ENCODE measurements around the gene SSH3. TPM values are rescaled to one million over a fixed set of nuclear protein-coding genes. Genes with fewer than 3 reads are reported as not detected.

Gene SSH3
- polyA plus RNA-seq, 1 of the 3 experiments (the other 2 are of a cell fraction): 13.5 TPM

- CTCF ChIA-PET: interaction anchor here (0.9 to 20.0 kb wide), 13 partner anchors 7 to 154 kb away, joined by 3 to 955 read pairs (median 15); partner anchors contain the start of genes ANKRD13D, CLCF1 and PPP1CA
- Histone ChIP-seq H3K4me3 (ENCODE audit: low read depth in 2 of 2, low read length in 1 of 2) (peak overlapping the region; percentile 66 to 76), H3K9me2 (no peaks in the 10 kb centered on the region), H3K9ac (peak overlapping the region; percentile 91), H3K36me3 (replicated peaks in 1 of 2; ENCODE audit: control insufficient read depth in 1 of 2, insufficient read depth in 2 of 2, low read length in 1 of 2) (no peaks in the 10 kb centered on the region), H3K27ac (ENCODE audit: low read depth in 2 of 2, low read length in 1 of 2) (peak overlapping the region; percentile 92 to 99), H3K27me3 (ENCODE audit: insufficient read depth) (no peaks in the 10 kb centered on the region), H3F3A (replicated peaks; ENCODE audit: insufficient read depth) (peaks cover 53% of the 10 kb centered on the region), H3K79me2 (ENCODE audit: insufficient read depth) (peaks cover 21% of the 10 kb centered on the region), H3K9me3 (no peaks in the 10 kb centered on the region), H4K20me1 (ENCODE audit: insufficient read depth) (peaks cover 3% of the 10 kb centered on the region; the same call in 1 of the 2 replicates), H2AFZ (ENCODE audit: low read depth) (0 out of 2 replicates have a peak overlapping the region, but pooled peaks have one; percentile 62), H3K4me1 (ENCODE audit: control insufficient read depth in 1 of 2, insufficient read depth in 2 of 2, low read depth in 1 of 2, low read length in 1 of 2) (peaks cover 49 to 51% of the 10 kb centered on the region in 2 experiments; a peak in 3 of 4 replicates), H3K4me2 (peak overlapping the region; percentile 85)
- WGBS (ENCODE audit: low lambda C conversion rate): 25% methylated on average over 17 of the region's 25 CpGs
- no peak for DNase-seq
- POLR2A ChIA-PET: interaction anchor here (0.5 to 3.2 kb wide), 6 partner anchors 10 to 49 kb away, joined by 3 to 9 read pairs (median 6); partner anchors contain the start of genes PPP1CA and RAD9A
- TF ChIP-seq FOSL2 (IDR thresholded peaks at IDR 0.05; ENCODE audit: borderline replicate concordance, low read depth) (no peak), USF2 (IDR thresholded peaks at IDR 0.05; ENCODE audit: borderline replicate concordance, low read depth, low read length) (no peak), MEF2A (IDR thresholded peaks at IDR 0.05; ENCODE audit: borderline replicate concordance, low read depth) (no peak), NRF1 (IDR thresholded peaks at IDR 0.05; ENCODE audit: low read depth, low read length) (no peak), ELF1 (IDR thresholded peaks at IDR 0.05) (no peak), MXI1 (IDR thresholded peaks at IDR 0.05; ENCODE audit: low read depth, low read length) (0 out of 2 replicates have a peak, but pooled peaks have one; percentile 22)
Observed at GRCh38 chr11:67352546-67353316, 49.4 kb downstream of the SSH3 start.

- Histone ChIP-seq H3K4me1 (ENCODE audit: control insufficient read depth in 1 of 2, insufficient read depth in 2 of 2, low read depth in 1 of 2, low read length in 1 of 2) (peaks cover 44 to 51% of the 10 kb centered on the region in 2 experiments; a peak in 3 of 4 replicates), H3K9me3 (no peaks in the 10 kb centered on the region), H3K79me2 (ENCODE audit: insufficient read depth) (peaks cover 21% of the 10 kb centered on the region), H3F3A (replicated peaks; ENCODE audit: insufficient read depth) (peaks cover 48% of the 10 kb centered on the region), H3K4me2 (peak within 1 kb of the TSS; percentile 85), H3K4me3 (ENCODE audit: low read depth in 2 of 2, low read length in 1 of 2) (peak within 1 kb of the TSS; percentile 66 to 76), H3K27ac (ENCODE audit: low read depth in 2 of 2, low read length in 1 of 2) (peak within 1 kb of the TSS; percentile 92 to 99), H3K27me3 (ENCODE audit: insufficient read depth) (no peaks in the 10 kb centered on the region), H4K20me1 (ENCODE audit: insufficient read depth) (peaks cover 3% of the 10 kb centered on the region; the same call in 1 of the 2 replicates), H3K9me2 (no peaks in the 10 kb centered on the region), H3K36me3 (replicated peaks in 1 of 2; ENCODE audit: control insufficient read depth in 1 of 2, insufficient read depth in 2 of 2, low read length in 1 of 2) (no peaks in the 10 kb centered on the region), H3K9ac (peak within 1 kb of the TSS; percentile 91), H2AFZ (ENCODE audit: low read depth) (peak within 1 kb of the TSS; percentile 62; the same call in 1 of the 2 replicates)
- DNase-seq: peak; percentile 97
- 3% methylated on average over 20 of the region's 37 CpGs for WGBS (ENCODE audit: low lambda C conversion rate)
- ChIA-PET POLR2A (interaction anchor here (0.6 to 3.2 kb wide), 7 partner anchors 17 to 55 kb away, joined by 3 to 9 read pairs (median 5); partner anchors contain the start of genes PPP1CA and RAD9A), CTCF (interaction anchor here (0.9 to 20.0 kb wide), 8 partner anchors 8 to 91 kb away, joined by 3 to 955 read pairs (median 7); partner anchors contain the start of genes ANKRD13D and CLCF1)
- peak; percentile 77 for TF ChIP-seq YY1 (IDR thresholded peaks at IDR 0.05; ENCODE audit: low read depth)
- 0 out of 2 replicates have a peak, but pooled peaks have one; percentile 29 for TF ChIP-seq IRF3 (IDR thresholded peaks at IDR 0.05; ENCODE audit: low read depth, low read length)
- TF ChIP-seq GABPA (IDR thresholded peaks at IDR 0.05; ENCODE audit: low read depth): peak; percentile 51
- peak; percentile 66 for TF ChIP-seq ELF1 (IDR thresholded peaks at IDR 0.05)
- TF ChIP-seq TEAD4 (IDR thresholded peaks at IDR 0.05; ENCODE audit: borderline replicate concordance, insufficient read depth): no peak
- peak; percentile 94 for TF ChIP-seq CHD2 (IDR thresholded peaks at IDR 0.05; ENCODE audit: low read length, partially characterized antibody)
- peak; percentile 39; the same call in 1 of the 2 replicates for TF ChIP-seq RFX5 (IDR thresholded peaks at IDR 0.05; ENCODE audit: low read length)
- peak; percentile 54 for TF ChIP-seq TAF1 (IDR thresholded peaks at IDR 0.05; ENCODE audit: borderline replicate concordance, low read depth, low read length)
- TF ChIP-seq POLR2AphosphoS5 (IDR thresholded peaks at IDR 0.05; ENCODE audit: low read depth, low read length): peak; percentile 81
- peak; percentile 64; the same call in 1 of the 2 replicates for TF ChIP-seq ZBTB33 (IDR thresholded peaks at IDR 0.05; ENCODE audit: borderline replicate concordance, low read depth)
- TF ChIP-seq FOSL2 (IDR thresholded peaks at IDR 0.05; ENCODE audit: borderline replicate concordance, low read depth): no peak; the same call in 1 of the 2 replicates
Observed at GRCh38 chr11:67353317-67354074, 50.2 kb downstream of the SSH3 start, which contains the start of gene POLD4. Gene POLD4, minus strand, starts transcription at chr11:67353546. Its CDS starts 147 bp downstream, at chr11:67353399.
